ENCODE results near the gene APOLD1. TPM values are rescaled to one million over a fixed set of nuclear protein-coding genes. Genes with fewer than 3 reads are reported as not detected.

APOLD1 gene
- total and polyA plus RNA-seq, 2 of the 8 experiments (the other 6 are each of a cell fraction or from before 2014, with no cell fraction given), result 0.12 to 0.71 TPM

GRCh38 chr12:12776261-12776660, 9.2 kb upstream of the APOLD1 start:
- Histone ChIP-seq H3K27me3 (replicated peaks in 1 of 4; ENCODE audit: control insufficient read depth in 3 of 4, extremely low read depth in 1 of 4, insufficient read depth in 3 of 4, low read length in 3 of 4) (no peaks in the 10 kb centered on the region), H3K79me1 (ENCODE audit: low read depth, low read length) (no peaks in the 10 kb centered on the region), H4K91ac (replicated peaks; ENCODE audit: insufficient read length, low read length) (no peak overlapping the region), H2BK12ac (ENCODE audit: low read depth, low read length) (no peak overlapping the region), H3K9me3 (ENCODE audit: insufficient read depth in 2 of 2, low read depth in 1 of 2, low read length in 1 of 2) (no peaks in the 10 kb centered on the region), H3K14ac (ENCODE audit: insufficient read length) (no peak overlapping the region), H3K79me2 (ENCODE audit: control insufficient read depth in 1 of 2, insufficient read depth in 2 of 2, low read length in 2 of 2) (no peaks in the 10 kb centered on the region), H4K8ac (ENCODE audit: extremely low read depth, insufficient read depth, low read length) (no peak overlapping the region), H3K4me1 (replicated peaks in 1 of 4; ENCODE audit: control insufficient read depth in 3 of 4, insufficient read depth in 4 of 4, low read length in 3 of 4) (no peaks in the 10 kb centered on the region; a peak in 1 of 7 replicates), H3K9ac (replicated peaks in 1 of 4; ENCODE audit: extremely low read depth in 1 of 4, low read depth in 3 of 4, low read length in 3 of 4) (no peak overlapping the region), H2BK20ac (ENCODE audit: low read length) (no peak overlapping the region), H2AFZ (ENCODE audit: low read length) (no peak overlapping the region), H3K4me3 (ENCODE audit: extremely low read depth in 1 of 4, insufficient read depth in 2 of 4, low read depth in 3 of 4, low read length in 4 of 4) (no peak overlapping the region), H2BK120ac (replicated peaks; ENCODE audit: low read depth, low read length) (no peak overlapping the region), H2BK15ac (ENCODE audit: low read length) (no peak overlapping the region), H3K23ac (ENCODE audit: insufficient read length) (no peak overlapping the region), H3K4ac (replicated peaks; ENCODE audit: insufficient read length, low read depth, low read length) (no peak overlapping the region), H3K27ac (ENCODE audit: low read depth, low read length) (no peak overlapping the region), H3K18ac (ENCODE audit: extremely low read depth, low read length) (no peak overlapping the region), H2BK5ac (ENCODE audit: low read depth, low read length) (no peak overlapping the region), H4K20me1 (replicated peaks in 1 of 2; ENCODE audit: control insufficient read depth in 1 of 2, insufficient read depth in 2 of 2, low read length in 2 of 2) (no peaks in the 10 kb centered on the region), H2AK5ac (ENCODE audit: low read depth, low read length) (no peak overlapping the region), H3K23me2 (ENCODE audit: low read depth, low read length) (no peaks in the 10 kb centered on the region), H3K4me2 (ENCODE audit: insufficient read depth in 1 of 2, low read depth in 2 of 2, low read length in 2 of 2) (no peak overlapping the region), H3K56ac (replicated peaks; ENCODE audit: insufficient read length, low read depth, low read length) (no peak overlapping the region), H3K36me3 (ENCODE audit: control insufficient read depth in 2 of 4, insufficient read depth in 4 of 4, low read length in 3 of 4) (no peaks in the 10 kb centered on the region), H4K5ac (ENCODE audit: insufficient read length, low read depth, low read length) (no peak overlapping the region)
- 89% methylated on average over 5 of the region's 5 CpGs; no CpG with 5 or more reads in 1 of the 2 experiments for WGBS, 2 experiments (ENCODE audit: extremely low coverage in 1 of 2, insufficient coverage in 1 of 2, insufficient read length in 1 of 2, insufficient replicate concordance in 2 of 2, low coverage in 1 of 2, low lambda C conversion rate in 2 of 2, missing lambda C conversion rate in 1 of 2)
- DNase-seq (ENCODE audit: low read depth in 1 of 2, low spot score in 2 of 2) (no peak), FAIRE-seq (no peak)
- POLR2A ChIA-PET (ENCODE audit: partially characterized antibody), result interaction anchor here (1.4 kb wide), 1 partner anchor 9 kb away, joined by 4 read pairs; the partner anchor contains the start of gene APOLD1
- CTCF ChIA-PET (ENCODE audit: partially characterized antibody), result interaction anchor here (1.0 to 1.2 kb wide), 2 partner anchors 12 to 13 kb away, joined by 3 read pairs; no protein-coding TSS in a partner anchor
- no peak for TF ChIP-seq RXRA (IDR thresholded peaks at IDR 0.05; ENCODE audit: insufficient read depth, low read depth, low read length)
- TF ChIP-seq KDM1A (IDR thresholded peaks at IDR 0.05; ENCODE audit: borderline replicate concordance, low read length), result no peak
- no peak for TF ChIP-seq KDM5A (IDR thresholded peaks at IDR 0.05; ENCODE audit: low read length)
- no peak for TF ChIP-seq GTF2F1 (IDR thresholded peaks at IDR 0.05; ENCODE audit: borderline replicate concordance, low read depth, low read length)
- no peak for TF ChIP-seq MAX (IDR thresholded peaks at IDR 0.05)
- TF ChIP-seq SUZ12 (IDR thresholded peaks at IDR 0.05; ENCODE audit: low read length), result no peak
- no peak for TF ChIP-seq BCL11A (IDR thresholded peaks at IDR 0.05; ENCODE audit: low read depth in 2 of 2, low read length in 2 of 2)
- TF ChIP-seq RAD21 (IDR thresholded peaks at IDR 0.05 in 1 of 2, conservative IDR thresholded peaks at IDR 0.05 in 1 of 2; ENCODE audit: low read depth in 2 of 2, low read length in 2 of 2), result no peak
- TF ChIP-seq HDAC2 (IDR thresholded peaks at IDR 0.05; ENCODE audit: borderline replicate concordance in 1 of 2, low read depth in 2 of 2, low read length in 2 of 2), result no peak
- TF ChIP-seq POLR2AphosphoS5 (IDR thresholded peaks at IDR 0.05; ENCODE audit: low read depth, low read length), result no peak
- TF ChIP-seq POU5F1 (IDR thresholded peaks at IDR 0.05; ENCODE audit: low read depth, low read length), result no peak
- TF ChIP-seq TCF12 (IDR thresholded peaks at IDR 0.05; ENCODE audit: low read depth, low read length), result no peak

All from H1 (cell line).